Superior temporal gyrus (tissue), 1 donor: ENCODE measurements around the gene AURKA.

Source experiments
- DNase-seq: peaks from one replicate; pipeline ENCODE4 v3.0.0-alpha.2; 2016; ENCODE audit errors: extremely low spot score

The AURKA gene

DNA sequence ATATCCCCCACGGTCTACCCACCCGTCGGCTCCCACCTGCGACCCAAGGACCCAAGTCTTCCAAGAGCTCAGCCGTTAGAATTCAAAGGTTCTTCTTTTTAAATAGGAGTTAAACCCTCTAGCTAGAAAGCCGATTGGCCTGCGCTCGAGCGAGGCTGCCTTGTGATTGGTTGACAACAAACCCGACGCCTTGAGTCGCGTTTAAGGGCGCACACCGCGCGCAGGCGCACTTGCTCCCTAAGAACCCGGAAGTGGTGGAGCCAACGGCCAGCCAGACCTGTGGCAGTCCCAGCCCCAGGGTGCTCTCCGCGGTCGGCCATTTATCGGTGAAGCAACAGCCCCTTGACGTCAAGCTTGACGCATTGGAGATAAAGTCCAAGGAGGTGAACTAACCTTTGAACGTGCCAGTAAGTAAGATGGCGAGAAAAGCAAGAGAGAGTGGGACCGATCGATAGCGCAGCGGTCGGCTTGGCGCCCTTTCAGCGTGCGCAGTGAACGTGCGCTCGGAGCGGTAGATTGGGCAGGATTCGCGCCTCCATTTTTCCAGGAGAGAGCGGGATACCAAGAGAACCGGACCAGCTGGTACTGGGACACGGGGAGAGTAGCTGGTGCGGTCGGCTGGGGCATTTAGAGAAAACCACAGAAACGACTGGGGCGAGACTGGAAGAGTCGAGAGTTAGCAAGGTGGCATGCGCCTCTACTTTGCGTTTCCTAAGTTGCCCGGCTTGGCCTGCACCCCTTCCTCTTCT lies at the start of gene AURKA, which contains the start of gene CSTF1:
Gene AURKA, minus strand, starts transcription at position 84 of the 749 bp plus-strand sequence. CDS start 4,018 bp downstream, outside the sequence.
Gene CSTF1, plus strand, starts transcription at position 514 of the 749 bp plus-strand sequence. CDS start 2,908 bp downstream, outside the sequence.
- DNase-seq: peak; percentile 100

DNA sequence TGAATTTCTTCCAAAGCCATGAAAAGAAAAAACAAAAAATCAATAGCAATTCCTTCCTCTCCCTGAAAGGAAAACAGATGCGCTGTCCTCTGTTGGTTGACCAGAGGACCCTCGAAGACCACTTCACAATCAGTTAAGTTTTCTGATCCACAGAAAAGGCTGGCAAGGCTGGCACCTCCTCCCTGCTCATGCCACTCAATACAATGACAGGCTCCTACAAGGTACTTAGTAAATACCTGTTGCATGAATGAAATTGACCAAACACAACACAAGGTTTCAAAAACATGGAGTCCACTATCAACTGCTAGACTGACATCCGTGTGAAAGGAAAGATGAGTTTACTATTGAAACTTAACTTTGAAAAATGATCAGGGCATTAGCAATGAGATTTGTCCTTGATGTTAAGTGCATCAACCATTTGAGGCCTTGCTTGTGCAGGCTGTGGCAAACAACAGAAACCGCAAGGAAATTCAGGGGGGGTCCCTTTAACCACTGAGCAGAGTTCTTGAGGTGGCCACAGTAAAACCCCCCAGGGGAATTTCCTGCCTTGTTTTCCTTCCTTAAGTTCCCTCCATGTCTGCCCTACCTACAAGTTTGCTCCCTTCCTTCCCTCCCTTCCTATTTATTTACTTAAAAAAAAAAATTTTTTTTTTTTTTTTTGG lies 48.5 kb upstream of the AURKA start:
- DNase-seq: no peak

DNA sequence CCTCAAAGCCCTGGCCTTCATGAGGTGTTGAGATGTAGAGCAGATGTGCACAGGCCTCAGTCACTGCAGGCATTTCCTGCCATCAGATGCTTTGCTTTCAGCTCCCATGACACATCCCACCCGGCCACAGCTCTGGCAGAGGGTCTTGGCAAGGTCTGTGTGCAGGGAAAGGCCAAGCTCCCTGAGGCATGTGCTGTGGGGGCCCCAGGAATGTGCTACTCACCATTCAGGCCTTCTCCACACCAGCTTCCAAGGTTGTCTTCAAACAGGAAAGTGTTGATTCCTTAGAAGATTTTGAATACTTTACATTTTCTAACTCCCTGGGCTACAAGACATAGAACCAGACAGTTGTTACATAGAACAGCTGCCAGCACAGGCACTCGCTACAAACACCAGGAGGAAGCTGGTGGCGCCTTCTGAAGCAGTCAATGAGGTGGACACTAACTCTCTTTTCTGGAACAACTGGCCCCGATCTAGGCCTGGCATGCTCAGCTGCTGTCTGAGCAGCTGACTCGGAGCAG lies 47.8 kb upstream of the AURKA start:
- no peak for DNase-seq

DNA sequence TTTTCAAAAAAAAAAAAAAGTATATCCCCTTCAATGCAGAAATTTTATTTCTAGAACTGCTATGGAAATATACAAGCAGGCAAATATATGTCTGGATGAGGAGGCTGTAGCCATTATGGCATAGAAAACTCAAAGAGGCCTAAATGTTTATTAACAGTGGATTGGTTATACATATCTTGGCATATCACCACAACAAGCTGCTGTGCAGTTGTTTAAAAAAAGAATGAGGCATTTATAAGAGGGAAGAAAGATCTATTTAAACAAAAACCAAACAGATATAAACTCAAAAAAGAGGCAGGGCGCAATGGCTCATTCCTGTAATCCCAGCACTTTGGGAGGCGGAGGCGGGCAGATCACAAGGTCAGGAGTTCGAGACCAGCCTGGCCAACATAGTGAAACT lies 46.3 kb upstream of the AURKA start:
- DNase-seq: no peak

DNA sequence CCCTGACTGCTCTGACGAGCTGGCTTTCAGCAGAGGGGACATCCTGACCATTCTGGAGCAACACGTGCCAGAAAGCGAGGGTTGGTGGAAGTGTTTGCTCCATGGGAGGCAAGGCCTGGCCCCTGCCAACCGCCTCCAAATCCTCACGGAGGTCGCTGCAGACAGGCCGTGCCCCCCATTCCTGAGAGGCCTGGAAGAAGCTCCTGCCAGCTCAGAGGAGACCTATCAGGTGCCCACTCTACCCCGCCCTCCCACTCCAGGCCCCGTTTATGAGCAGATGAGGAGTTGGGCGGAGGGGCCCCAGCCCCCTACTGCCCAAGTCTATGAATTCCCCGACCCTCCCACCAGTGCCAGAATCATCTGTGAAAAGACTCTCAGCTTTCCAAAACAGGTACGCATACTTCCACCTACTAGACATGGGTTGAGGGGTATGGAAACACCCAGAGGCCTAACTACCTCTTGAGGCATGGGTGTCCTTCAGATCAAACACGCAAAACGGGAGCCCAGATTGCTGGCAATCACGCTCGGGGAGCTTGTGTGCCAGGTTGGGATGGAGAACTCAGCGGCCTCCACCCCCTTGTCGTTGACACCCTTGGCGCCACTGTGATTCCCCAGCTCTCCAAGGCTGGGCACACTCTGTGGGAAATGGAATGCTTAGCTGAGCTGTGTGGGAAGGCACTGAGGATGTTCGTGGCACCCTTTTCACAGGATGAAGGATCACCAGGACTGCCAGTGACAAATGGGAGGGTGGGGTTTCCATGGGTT lies 45.4 kb upstream of the AURKA start:
- no peak for DNase-seq

DNA sequence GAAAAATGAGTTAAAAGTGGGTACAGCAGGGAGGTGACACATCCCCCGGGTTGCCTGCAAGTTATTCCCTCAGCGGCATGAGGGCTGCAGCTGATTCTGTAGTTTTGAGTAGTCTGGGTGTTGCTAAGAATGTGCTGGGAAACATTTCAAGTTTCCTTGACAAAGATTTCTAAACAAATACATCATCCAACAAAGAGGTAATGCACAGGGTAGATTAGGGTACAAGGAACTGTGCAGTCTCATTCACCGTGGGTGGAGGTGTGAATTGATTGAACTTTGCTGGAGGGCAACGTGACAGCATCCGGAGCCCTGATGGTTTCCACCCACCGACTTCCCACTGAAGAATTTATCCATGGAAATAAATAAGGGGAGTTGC lies 41.9 kb upstream of the AURKA start:
- DNase-seq: no peak

DNA sequence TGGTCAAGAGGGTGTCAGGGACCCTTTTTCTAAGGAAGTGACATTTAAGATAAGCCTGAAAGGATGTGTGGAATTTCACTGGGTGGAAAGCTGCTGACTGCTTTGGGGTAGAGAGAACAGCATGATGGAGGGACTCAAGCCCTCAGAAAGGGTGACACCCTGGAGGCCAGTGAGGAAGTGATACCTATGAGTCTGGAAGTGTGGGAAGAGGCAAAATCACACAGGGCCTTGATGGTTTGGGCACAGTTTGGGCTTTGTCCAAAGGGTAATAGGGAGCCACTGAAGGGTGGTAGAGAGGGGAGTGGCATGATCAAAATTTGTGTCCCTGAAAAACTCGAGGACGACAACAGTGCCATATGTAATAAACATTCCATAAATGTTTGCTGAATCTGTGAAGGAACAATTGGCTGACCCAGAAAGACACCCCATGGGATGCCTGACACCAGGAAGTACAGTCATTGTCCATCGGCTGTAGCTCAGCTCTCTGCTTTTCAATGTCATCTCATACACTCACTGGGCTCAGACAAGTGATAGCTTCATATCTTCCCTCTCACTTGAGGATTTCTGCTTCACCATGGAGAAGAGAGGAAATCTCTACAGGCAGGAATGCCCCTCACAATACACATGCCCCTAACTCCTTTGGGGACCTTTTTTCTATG lies 41.3 kb upstream of the AURKA start:
- no peak for DNase-seq

DNA sequence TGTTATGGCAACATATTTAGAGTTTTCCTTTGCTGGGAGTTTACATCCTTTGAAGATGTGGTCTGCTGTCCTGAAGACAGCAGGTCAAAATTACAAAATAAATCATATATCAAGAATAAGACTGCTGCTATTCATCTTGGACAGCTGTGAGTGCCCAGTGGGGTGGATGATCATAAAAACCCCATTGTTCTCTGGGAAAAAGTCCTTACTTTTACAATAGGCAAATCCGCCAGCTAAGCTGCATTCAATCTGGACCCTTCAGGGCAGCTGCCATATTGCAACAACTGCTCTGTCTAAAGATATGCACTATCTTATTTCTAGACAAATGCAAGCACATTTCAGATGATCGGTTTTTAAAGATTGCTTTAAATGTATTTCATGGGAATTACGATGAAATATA lies 39.5 kb upstream of the AURKA start:
- no peak for DNase-seq

DNA sequence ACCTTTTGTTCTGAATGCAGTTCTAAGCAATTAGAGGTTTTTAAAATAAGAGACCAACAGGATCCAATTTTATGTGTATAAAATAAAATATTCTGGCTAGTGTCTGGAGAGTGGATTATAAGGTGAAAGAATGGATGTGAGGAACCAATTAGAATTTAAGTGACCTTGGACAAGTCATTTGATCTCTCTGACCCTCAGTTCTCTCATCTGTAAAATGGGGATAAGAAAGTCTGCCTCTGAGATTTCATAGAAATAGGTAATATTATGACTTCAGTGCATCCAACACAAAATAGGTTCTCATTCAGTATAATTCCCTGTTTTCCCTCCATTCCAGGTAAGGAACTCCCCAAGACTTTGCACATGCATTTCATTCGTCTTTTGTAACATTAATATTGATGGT lies 38.9 kb upstream of the AURKA start:
- no peak for DNase-seq

DNA sequence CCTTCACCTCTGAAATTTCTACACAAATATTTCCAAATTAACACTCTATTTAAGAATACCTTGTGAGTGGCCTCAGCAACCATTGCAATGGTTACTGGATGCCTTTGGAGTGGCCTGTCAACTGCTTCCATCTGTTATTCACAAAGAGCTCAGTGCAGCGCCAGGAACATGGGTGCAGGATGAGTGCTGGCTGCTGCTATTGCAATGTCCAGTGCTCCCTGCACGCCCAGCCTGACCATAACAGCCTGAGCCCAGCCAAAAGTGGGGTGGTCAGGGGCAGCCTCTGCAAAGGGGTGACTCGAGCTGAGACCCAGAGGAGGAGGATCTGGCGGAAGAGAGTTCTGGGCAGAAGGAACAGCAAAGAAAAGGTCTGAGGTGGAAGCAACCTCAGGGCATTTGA lies 38.4 kb upstream of the AURKA start:
- no peak for DNase-seq

DNA sequence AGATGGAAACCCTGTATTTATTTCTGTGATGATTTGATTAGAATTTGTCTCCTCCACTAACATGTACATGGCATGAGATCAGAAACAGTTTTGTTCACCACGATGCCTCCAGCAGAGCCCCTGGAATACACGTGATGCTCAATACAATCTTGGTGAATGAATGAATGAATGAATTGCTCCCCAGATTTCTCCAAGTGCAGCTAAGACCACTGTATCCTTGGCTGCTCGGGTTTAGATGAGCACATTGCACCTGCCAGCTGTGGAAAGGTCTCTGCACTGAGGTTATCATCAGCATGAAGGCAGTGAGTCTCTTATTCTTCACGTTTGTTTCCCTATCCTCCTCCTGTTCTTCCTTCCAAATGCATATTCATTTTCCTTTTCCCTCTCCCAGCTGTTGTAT lies 37.9 kb upstream of the AURKA start:
- DNase-seq: no peak

DNA sequence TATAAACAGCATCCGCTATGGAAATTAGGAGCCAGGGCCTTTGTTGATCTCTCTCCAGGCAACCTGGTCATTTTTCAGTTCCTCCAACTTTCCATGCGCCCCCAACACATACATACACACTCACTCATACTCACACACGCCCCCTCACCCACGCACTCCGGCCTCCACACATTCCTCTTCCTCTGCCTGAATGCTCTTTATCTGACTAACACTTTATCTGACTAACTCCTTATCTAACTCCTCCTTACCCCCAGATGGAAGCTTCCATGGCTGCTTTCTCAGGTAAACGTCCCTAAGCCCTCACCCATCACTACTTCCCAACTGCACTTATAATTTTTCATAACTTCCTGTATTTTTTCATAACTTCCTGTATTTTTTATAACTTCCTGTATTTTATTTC lies 37.5 kb upstream of the AURKA start:
- no peak for DNase-seq

DNA sequence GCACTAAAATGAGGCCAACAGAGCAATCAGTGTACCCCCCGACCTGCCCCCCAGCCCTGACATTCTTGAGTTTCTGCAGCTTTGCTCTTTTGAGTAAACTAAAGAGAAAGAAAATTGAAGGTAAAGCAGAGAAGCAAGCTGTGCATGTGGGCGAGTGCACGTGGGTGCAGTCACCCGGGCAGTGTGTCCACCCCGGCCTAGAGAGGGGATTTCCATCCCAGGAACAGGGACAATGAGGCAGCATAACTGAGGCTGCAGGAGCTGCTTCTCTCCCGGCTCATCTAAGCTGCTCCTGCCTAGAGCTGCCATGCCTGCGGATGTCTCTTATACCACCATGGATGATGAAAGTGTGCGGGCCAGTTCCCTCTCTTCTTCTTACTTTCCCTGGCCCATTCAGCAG lies 36.9 kb upstream of the AURKA start:
- no peak for DNase-seq

DNA sequence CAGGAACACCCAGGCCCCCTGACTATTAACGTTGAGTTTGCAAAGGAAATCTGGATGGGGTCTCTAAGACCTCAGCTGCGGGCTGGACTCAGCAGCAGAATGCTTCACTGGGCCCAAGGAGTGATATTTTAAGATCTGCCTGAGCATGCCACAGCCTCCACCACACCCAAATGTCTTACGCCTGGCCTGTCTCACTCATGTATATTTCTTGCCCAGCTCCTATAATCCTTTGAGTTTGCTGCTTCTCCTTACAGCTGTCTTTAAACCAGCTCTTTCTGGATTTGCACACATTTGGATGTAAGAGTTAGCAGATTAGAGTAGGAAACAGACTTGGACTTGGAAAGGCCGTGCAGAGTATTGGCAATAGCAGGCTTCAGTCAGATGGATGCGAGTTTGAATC lies 36.4 kb upstream of the AURKA start:
- no peak for DNase-seq

DNA sequence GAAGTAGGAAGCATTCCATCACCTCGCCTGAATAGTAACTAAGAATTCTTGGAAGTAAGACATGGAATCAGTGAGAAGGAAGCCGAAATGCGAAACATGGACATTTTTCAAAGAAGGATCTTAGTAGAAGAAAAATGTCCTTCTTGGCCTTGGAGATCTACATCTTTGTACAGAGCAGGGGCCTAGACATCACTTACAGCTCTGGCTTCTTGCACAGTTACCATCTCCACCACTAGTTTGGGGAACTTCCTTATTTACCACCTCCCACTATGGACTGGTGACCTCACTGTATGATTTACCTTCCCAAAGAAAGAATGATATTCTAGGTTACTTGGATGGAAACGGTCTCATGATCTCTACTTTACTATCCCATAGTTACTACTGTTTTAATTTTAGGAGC lies 35.8 kb upstream of the AURKA start:
- no peak for DNase-seq

DNA sequence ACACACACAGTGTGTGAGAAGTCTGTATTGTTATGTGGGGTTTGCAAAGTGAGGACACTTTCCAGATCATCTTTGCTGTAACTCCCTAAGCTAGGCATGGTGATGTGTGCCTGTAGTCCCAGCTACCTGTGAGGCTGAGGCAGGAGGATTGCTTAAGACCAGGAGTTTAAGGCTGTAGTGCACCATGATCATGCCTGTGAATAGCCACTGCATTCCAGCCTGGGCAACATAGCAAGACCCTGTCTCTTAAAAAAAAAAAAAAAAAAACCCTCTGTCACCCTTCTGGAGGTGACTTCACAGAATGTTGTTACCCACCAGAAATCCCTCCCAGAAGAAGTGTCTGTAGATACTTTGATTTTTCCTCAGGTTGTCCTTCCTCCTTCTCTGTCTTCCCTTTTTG lies 34.9 kb upstream of the AURKA start:
- DNase-seq: no peak

DNA sequence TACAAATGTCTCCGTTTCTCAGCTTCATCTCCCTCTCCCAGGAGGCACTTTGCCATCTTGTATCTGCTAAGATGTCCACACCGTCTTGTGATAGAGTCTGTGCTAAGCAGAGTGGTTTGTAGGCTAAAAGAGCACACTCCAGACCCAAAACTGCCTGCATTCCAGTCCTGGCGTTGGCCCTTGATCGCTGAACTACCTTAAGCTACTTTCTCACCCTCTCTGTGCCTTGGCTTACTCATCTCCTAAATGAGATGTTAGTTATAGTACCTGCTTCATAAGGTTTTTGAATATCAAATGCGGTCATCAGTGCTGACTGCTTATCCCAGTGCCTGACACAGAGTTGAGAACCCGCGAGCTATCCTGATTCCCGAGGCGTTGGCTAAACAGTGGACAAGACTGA lies 34.0 kb upstream of the AURKA start:
- DNase-seq: no peak

DNA sequence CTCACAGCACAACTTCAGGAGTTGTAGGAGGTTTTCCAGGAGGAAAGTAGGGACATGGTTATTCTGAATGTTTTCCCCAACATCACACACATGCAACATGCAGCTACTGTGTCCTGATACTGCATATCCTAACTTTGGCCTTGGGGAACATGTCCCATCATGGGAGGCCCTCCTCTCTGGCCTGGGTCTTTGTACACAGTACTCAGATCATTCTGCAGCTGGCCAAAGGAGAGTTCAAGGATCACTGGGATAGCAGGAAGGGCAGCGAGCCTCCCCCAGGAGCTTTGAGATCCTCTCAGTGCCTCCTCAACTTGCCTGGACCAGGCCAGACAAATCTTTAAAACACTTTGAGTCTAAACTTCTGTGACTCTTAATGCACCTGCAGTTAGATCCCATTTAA lies 32.9 kb upstream of the AURKA start:
- DNase-seq: no peak

DNA sequence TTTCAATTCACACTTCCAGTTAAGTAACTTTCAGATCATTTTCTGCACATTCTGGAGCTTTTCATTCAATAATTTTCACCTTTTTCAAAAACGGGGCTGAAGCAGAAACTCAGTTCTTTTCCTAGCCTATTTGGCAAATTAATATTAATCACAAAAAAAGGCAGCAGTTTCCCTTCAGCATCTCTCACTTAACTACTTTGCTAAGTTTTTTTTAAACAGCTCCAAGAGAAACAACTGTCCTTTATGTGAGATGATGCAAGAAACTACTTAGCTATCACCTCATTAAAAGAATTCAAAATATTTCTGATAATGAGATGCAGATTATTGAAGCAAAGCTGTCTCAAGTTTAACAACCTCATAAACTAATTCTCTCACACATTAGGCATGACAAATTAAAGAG lies 31.9 kb upstream of the AURKA start:
- no peak for DNase-seq

DNA sequence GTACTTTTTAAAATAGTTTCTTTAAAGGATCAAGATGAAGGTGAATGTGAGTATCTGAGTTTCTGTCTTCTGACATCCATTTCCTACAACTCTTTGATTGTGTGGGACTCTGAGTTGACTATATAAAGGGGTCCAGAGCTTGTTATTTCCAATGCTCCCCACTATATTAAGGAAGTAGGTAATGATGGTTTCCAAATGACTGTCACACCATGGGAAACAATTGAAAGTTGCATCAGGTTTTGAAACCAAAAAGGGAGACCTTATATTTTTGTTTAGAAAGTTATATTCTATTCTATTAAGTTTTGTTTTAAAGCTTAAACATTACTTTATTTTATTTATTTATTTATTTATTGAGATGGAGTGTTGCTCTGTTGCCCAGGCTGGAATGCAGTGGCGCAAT lies 31.2 kb upstream of the AURKA start:
- no peak for DNase-seq

DNA sequence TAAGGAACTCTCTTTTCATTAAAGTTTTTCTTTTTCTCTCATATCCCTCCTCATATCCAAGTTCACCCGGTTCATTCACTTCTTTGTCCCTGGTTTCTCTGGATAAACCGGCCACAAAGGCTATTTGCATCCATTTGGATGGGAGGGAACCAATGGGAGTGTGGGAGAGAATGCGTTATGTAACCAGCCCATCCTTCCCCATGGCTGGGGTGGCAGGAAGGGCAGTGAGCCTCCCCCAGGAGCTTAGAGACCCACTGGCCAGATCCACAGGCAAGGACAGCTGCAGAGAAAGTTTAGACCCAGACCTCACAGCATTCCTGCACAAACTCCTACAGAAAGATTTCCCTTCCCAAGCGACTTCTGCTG lies 30.8 kb upstream of the AURKA start:
- no peak for DNase-seq
